ENCODE data around the gene FRY.

Gene FRY

GRCh38 chr13:32024750-32025149, 6.8 kb upstream of the FRY start:
- no peak for TF ChIP-seq CTCF (IDR thresholded peaks at IDR 0.05; ENCODE audit: insufficient read depth, low read depth, low read length, missing control alignments)
- DNase-seq (ENCODE audit: low read depth): no peak

GRCh38 chr13:32025730-32026129, 5.8 kb upstream of the FRY start:
- no peak for DNase-seq (ENCODE audit: low read depth)
- no peak overlapping the region for H3K4me3 ChIP-seq (ENCODE audit: low read depth, low read length)
- TF ChIP-seq CTCF (IDR thresholded peaks at IDR 0.05; ENCODE audit: insufficient read depth, low read depth, low read length, missing control alignments): no peak

More at GRCh38 chr13:32024750-32025149, 6.8 kb upstream of the FRY start:
- no peak overlapping the region for H3K4me3 ChIP-seq (ENCODE audit: low read depth, low read length)

GRCh38 chr13:32026623-32027022, 5.0 kb upstream of the FRY start:
- TF ChIP-seq CTCF (IDR thresholded peaks at IDR 0.05; ENCODE audit: insufficient read depth, low read depth, low read length, missing control alignments): no peak
- H3K4me3 ChIP-seq (ENCODE audit: low read depth, low read length): no peak overlapping the region
- no peak for DNase-seq (ENCODE audit: low read depth)

GRCh38 chr13:32028711-32029110, 2.9 kb upstream of the FRY start:
- no peak for TF ChIP-seq CTCF (IDR thresholded peaks at IDR 0.05; ENCODE audit: insufficient read depth, low read depth, low read length, missing control alignments)
- H3K4me3 ChIP-seq (ENCODE audit: low read depth, low read length): no peak overlapping the region
- no peak for DNase-seq (ENCODE audit: low read depth)

- no peak for DNase-seq (ENCODE audit: low read depth)
- H3K4me3 ChIP-seq (ENCODE audit: low read depth, low read length): no peak overlapping the region
- TF ChIP-seq CTCF (IDR thresholded peaks at IDR 0.05; ENCODE audit: insufficient read depth, low read depth, low read length, missing control alignments): no peak
These were observed 1.9 kb upstream of the FRY start for GRCh38 chr13:32029684-32030083.

- no peak for DNase-seq (ENCODE audit: low read depth)
- TF ChIP-seq CTCF (IDR thresholded peaks at IDR 0.05; ENCODE audit: insufficient read depth, low read depth, low read length, missing control alignments): no peak
- peak overlapping the region; percentile 81 for H3K4me3 ChIP-seq (ENCODE audit: low read depth, low read length)
These were observed 319 bp downstream of the FRY start for GRCh38 chr13:32031815-32032370.

GRCh38 chr13:32032759-32033158, 1.2 kb downstream of the FRY start:
- TF ChIP-seq CTCF (IDR thresholded peaks at IDR 0.05; ENCODE audit: insufficient read depth, low read depth, low read length, missing control alignments): no peak
- no peak overlapping the region for H3K4me3 ChIP-seq (ENCODE audit: low read depth, low read length)
- DNase-seq (ENCODE audit: low read depth): no peak
